ENCODE results near the gene ARV1. TPM values are rescaled to one million over a fixed set of nuclear protein-coding genes. Genes with fewer than 3 reads are reported as not detected.
"Not testable (repeated sequence)": the region's sequence is repeated elsewhere in the genome, so short reads cannot be mapped to it uniquely, and the experiment has no call there.

Gene ARV1
- total and polyA plus RNA-seq, 2 experiments from 2014 or later, result 10.4 to 20.0 TPM

GRCh38 chr1:231021540-231022031 is 42.7 kb downstream of the ARV1 start:
- H3K9me3 Mint-ChIP-seq, result no peaks in the 10 kb centered on the region
- peaks cover 17% of the 10 kb centered on the region for H3K4me1 ChIP-seq (ENCODE audit: insufficient read depth)
- H3K36me3 ChIP-seq (ENCODE audit: insufficient read depth), result no peaks in the 10 kb centered on the region
- H3K36me3 Mint-ChIP-seq (ENCODE audit: low read depth), result no peaks in the 10 kb centered on the region
- H3K27ac Mint-ChIP-seq, result no peak overlapping the region
- H4K20me1 ChIP-seq (replicated peaks; ENCODE audit: insufficient read depth), result no peaks in the 10 kb centered on the region
- no peak for TF ChIP-seq STAT1 (IDR thresholded peaks at IDR 0.05; ENCODE audit: unreplicated experiment)
- TF ChIP-seq ZNF462 (CRISPR knock-in tag; IDR thresholded peaks at IDR 0.05), result peak; percentile 40; the same call in 1 of the 2 replicates
- TF ChIP-seq CTCF (conservative IDR thresholded peaks at IDR 0.05; ENCODE audit: low read depth in 2 of 2), result no peak
- DNase-seq (ENCODE audit: low spot score) (no peak), ATAC-seq (peak; percentile 27; the same call in 1 of the 3 replicates)
- H3F3A ChIP-seq (replicated peaks; ENCODE audit: low read depth), result no peaks in the 10 kb centered on the region
- peaks cover 33% of the 10 kb centered on the region for H3K4me1 Mint-ChIP-seq
- 0 out of 2 replicates have a peak, but pooled peaks cover 6% of the 10 kb centered on the region for H3K9me2 ChIP-seq (ENCODE audit: insufficient read depth)
- H3K4me3 ChIP-seq, result 0 out of 2 replicates have a peak overlapping the region, but pooled peaks have one; percentile 41
- H2AFZ ChIP-seq, result no peak overlapping the region
- no peak overlapping the region for H3K27ac ChIP-seq (ENCODE audit: low read depth)
- no peaks in the 10 kb centered on the region for H3K79me2 ChIP-seq (replicated peaks; ENCODE audit: insufficient read depth)
- H3K27me3 ChIP-seq (ENCODE audit: insufficient read depth), result peaks cover 17% of the 10 kb centered on the region; the same call in 1 of the 2 replicates
- H3K4me3 Mint-ChIP-seq, result no peak overlapping the region
- H3K27me3 Mint-ChIP-seq (ENCODE audit: insufficient read depth, low read depth, poor library complexity), result peaks cover 25% of the 10 kb centered on the region
- H3K4me2 ChIP-seq, result peak overlapping the region; percentile 76

- H3K36me3 Mint-ChIP-seq (ENCODE audit: low read depth); DNase-seq (ENCODE audit: low spot score); H3K9me3 Mint-ChIP-seq; H4K20me1 ChIP-seq (replicated peaks; ENCODE audit: insufficient read depth); H3F3A ChIP-seq (replicated peaks; ENCODE audit: low read depth); ATAC-seq; H3K4me3 ChIP-seq; H3K4me3 Mint-ChIP-seq; H2AFZ ChIP-seq; H3K36me3 ChIP-seq (ENCODE audit: insufficient read depth); H3K27ac Mint-ChIP-seq; H3K79me2 ChIP-seq (replicated peaks; ENCODE audit: insufficient read depth); H3K27ac ChIP-seq (ENCODE audit: low read depth); H3K9me2 ChIP-seq (ENCODE audit: insufficient read depth); H3K4me2 ChIP-seq: not testable (repeated sequence)
- Mint-ChIP-seq H3K27me3 (ENCODE audit: insufficient read depth, low read depth, poor library complexity) (peaks cover 21% of the 10 kb centered on the region), H3K4me1 (peaks cover 33% of the 10 kb centered on the region)
- Histone ChIP-seq H3K4me1 (ENCODE audit: insufficient read depth) (peaks cover 17% of the 10 kb centered on the region), H3K27me3 (ENCODE audit: insufficient read depth) (peaks cover 17% of the 10 kb centered on the region; the same call in 1 of the 2 replicates)
Observed at GRCh38 chr1:231022543-231022942, 43.6 kb downstream of the ARV1 start.

All from GM23338 (cell line).